ENCODE results near the gene PLA2G4D.
"Not testable (repeated sequence)": the region's sequence is repeated elsewhere in the genome, so short reads cannot be mapped to it uniquely, and the experiment has no call there.

Gene PLA2G4D

DNA sequence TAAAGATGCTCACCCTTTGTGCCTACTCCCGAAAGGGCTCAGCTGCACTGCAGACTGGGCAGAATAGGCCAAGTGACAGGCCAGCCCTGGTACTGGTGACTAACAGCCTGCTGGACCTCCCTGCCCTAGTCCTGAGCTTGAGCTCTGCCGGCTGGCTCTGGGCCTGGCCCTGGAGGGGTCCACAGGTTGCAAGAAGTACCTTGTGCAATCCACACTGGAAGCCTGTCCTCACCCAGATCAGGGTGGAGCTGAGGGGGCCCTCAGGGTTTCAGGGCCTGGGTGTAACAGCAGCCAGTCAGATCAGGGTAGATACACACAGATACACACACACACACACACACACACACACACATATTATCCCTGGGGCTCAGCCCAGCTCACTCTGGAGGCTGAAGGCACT lies 27.3 kb upstream of the PLA2G4D start:
- DNase-seq, result no peak

DNA sequence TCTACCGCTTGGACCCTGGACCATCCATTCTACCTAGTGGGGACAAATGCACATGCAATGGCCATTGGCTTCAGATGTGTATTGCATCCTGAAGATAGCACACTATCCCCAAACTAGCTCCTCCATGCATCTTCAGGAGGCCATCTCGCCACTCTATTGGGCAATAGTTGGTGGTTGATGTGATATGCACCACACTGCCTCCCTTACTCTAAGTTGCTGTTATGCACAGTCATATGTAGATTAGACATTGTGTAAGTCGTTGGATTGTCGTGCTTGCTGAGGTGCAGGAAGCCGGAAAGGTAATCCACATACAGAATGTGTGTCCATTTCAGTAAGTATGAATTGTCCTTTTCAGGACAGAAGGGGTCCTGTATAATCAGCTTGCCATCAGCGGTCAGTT lies 26.7 kb upstream of the PLA2G4D start:
- no peak for DNase-seq

DNA sequence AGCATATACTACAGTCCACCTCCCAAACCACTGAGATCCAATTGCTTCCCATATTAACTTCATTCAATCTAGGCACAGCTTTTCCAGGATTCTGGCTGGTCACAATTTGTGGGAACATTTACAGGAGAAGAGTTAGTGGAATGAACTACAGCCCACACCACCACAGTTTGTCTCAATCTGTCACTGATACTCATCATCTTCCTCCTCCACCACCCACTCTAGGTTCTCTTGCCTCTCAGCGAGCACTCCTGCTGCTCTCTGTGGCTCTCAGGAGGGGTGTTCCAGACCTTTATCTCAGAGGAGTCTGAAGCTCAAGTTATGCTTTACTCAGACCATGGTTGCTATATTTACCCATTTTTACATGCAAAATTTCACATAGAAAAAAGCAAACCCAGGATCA lies 25.9 kb upstream of the PLA2G4D start:
- no peak for DNase-seq

- DNase-seq, result no peak
Measured at GRCh38 chr15:42119446-42119760, 25.0 kb upstream of the PLA2G4D start.

DNA sequence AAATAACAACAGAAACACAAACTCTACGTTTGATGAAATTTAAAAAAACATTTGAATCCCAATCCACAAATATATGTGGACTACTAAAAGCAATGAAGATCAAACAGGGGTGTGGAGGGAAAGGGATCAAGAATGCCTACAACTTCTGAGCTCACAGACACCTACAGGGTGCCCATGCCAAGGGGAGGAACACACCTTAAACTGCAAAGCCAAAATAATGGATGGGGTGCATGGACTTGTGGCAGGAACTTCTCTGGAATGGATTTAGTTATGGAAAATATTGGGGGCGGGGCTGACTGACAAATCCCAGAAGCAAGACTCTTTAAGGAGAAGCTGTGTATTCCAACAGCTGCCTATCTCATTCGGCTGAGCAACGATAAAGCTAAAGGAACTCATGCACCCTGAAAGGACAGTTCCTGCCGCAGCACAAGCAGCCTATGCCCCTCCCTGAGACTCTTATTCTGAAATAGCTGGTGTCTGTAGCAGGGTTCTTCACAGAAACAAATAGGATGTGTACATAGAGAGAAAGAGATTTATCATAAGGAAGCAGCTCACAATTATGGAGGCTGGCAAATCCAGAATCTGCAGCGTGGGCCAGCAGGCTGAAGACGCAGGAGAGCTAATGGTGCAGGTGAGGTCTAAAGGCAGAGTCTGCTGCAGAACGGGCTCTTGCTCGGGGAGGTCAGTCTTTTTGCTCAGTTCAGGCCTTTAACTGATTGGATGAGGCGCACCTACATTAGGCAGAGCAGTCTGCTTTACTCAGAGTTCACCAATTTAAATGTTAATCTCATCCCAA lies 24.5 kb upstream of the PLA2G4D start:
- no peak for DNase-seq

GRCh38 chr15:42111924-42112323 lies 17.6 kb upstream of the PLA2G4D start:
- no peak for DNase-seq

- no peak for DNase-seq
Measured at GRCh38 chr15:42110367-42110766, 16.0 kb upstream of the PLA2G4D start.

DNA sequence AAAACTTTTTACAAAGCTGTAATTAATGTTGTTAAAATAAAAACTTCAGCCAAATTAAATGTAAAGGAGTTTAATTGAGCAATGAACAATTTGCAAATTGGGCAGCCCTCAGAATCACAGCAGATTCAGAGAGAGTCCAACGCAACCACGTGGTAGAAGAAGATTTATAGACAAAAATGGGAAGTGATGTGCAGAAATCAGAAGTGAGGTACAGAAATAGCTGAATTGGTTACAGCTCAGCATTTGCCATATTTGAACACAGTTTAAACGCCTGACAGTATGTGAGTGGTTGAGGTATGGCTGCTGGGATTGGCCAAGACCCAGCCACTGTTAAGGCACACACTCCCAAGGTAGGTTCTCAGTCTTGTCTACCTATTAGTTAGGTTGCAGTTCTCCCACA lies 14.4 kb upstream of the PLA2G4D start:
- DNase-seq, result no peak

DNA sequence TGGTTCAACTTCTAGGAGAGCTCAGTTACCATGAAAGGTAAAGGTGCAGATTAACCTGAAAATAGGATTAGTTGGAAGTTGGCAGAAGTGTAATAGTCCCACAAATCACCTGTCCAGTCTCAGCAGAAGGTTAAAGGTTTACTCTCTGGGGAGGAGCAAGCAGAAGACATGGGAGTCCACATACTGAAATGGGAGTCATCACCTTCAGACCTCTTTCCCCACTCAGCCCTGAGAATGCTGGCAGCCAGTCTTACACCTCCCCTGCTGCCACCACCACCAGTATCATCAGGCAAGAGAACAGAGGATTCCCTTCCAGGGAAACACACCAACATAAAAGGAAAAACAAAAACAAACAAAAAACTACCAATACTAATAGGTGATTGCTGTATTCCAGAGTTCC lies 13.8 kb upstream of the PLA2G4D start:
- DNase-seq, result no peak

DNA sequence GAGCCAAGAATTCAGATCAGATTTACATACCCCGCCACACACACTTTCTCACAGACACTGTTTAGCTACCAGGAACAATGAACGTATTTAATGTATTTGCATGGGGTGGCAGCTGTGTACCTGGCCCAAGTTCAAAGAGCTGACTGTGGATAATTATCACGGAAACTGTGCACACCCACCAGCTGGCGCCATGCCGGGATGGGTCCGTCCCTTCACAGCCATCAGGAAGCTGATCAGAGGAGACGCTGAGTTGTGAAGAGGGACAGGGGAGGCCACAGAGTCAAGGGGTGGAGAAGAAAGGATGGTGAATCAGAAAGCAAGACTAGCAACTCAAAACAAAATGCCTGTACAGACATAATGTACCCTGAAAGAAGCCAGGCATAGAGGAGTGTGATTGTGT lies 13.1 kb upstream of the PLA2G4D start:
- no peak for DNase-seq

DNA sequence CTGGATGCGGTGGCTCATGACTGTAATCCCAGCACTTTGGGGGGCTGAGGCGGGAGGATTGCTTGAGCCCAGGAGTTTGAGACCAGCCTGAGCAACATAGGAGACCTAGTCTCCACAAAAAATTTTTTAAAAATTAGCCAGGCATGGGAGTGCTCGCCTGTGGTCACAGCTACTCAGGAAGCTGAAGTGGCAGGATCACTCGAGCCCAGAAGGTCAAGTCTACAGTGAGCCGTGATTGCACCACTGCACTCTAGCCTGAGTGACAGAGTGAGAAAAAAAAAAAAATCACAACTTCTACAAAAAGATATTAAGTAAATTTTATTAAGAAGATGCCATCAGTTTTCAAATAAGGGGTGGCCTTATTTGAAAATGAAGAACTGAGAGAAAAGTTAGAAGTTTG lies 11.9 kb upstream of the PLA2G4D start:
- no peak for DNase-seq

- DNase-seq, result no peak
Measured at GRCh38 chr15:42104095-42104891, 9.9 kb upstream of the PLA2G4D start.

GRCh38 chr15:42102646-42103235 lies 8.4 kb upstream of the PLA2G4D start:
- DNase-seq, result no peak

GRCh38 chr15:42101861-42102260 lies 7.5 kb upstream of the PLA2G4D start:
- DNase-seq, result no peak

DNA sequence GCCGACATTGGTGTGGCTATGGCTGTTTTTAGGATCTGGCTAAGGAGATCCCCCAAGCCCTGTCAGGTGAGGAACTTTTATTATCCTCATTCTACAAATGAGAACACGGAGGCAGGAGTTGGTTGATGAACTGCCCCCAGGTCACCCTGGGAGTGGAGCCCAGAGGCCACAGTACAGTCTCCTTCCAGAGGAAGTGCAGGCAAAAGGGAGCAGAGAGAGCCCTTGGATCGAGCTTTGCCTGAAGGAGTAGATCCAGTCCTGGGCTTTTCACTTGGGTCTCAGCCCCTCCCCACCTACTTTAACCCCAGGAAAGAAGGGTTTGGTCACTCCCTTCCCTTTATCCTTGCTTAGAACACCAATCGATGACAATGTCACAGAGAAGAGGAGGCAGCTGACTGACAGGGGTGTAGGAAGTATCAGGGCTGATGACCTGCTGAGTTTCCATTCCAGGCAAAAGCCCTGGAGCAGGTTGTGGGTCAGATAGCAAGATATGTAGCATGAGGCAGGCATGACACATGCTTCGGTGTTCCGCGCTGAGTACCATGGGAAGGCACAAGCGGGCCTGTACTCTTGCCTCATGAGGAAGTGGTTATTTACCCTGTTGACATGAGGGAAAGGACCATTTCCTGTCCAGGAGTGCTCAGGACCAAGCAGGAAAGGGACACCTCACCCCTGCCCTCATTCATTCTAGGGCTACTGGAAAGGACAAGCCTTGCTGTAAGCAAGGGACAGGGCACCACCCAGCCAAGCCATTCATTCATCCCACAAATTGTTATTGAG lies 5.8 kb upstream of the PLA2G4D start:
- DNase-seq, result no peak

GRCh38 chr15:42097018-42097417 lies 2.7 kb upstream of the PLA2G4D start:
- no peak for DNase-seq

DNA sequence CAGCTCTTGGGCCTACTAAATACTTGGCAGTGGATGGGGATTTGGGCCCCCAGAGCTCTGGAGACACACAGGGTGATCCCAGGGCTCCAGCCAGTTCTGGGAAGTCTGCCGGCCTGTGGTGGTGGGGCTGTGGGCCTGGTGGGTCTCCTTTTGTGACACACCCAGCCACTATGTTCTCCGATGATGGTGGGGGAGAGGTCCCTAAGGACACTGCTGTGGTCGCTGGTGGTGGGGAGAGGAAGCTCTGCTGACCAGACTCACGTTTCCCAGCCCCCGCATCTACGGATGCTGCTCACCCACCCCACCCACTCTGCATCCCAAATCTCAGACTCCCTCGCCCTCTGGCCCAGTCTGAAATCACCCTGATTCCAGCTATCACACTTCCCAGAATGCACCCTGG lies 396 bp downstream of the PLA2G4D start:
- no peak for DNase-seq

DNA sequence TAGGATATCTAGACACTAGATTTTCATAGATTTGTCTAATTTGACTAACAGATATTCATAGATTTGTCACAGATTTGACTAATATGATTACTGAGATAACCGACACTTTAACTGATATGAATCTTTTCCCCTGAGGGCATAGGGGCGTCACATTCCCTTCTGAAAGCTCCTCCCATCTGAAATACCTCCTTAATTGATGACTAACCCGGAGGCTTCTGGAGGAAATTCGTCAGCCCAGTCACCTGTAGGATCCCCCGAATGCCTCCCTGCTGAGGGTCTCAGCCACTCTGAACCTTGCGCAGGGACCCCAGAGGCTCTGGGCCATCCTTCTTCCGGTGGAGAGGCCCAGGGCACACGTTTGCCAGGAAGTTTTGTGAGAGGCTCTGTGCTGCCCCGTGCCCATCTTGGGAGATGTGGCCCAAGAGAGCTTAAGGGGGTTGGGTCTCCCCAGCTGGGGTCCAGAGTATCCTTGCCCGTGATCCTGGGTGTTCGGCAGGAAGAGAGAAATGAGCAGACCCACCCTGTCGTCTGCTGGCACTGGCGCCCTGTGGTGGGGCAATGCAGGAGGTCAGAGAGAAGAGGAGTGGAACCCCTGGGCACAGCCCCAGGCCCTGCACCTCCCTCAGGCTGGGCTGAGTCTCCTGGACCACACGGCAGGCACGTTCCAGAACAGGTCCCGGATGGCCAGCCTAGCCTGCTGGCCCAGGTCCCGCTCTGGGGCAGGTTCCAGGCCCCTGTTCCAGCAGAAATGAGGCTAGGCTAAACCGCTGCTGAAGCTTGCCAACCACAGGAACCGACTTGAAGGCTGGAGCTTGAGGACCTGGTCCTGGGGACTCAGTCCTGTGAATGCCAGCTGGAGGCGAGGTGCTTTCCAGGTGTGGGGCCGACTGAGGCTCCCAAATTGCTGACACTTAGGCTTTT lies 1.7 kb downstream of the PLA2G4D start:
- DNase-seq, result no peak

DNA sequence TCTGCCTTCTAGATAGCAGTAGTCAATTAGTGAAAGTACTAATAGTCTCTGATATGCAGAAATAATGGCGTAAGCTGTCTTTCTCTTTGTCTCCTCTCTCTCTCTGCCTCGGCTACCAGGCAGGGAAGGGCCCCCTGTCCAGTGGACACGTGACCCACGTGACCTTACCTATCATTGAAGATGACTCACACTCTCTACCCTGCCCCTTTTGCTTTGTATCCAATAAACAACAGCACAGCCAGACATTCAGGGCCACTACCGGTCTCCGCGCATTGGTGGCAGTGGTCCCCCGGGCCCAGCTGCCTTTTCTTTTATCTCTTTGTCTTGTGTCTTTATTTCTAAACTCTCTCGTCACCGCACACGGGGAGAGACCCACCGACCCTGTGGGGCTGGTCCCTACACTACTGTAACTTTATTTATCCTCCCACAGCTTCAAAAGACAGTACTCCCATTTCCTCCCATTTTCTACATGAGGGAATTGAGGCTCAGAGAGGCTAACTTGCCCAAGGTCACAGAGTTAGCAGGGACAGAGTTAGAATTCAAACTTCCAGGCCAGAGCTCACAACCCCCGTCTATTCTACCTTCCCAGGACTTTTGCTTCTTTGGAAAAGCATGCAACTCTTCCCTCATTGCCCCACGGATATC lies 2.5 kb downstream of the PLA2G4D start:
- not testable (repeated sequence) for DNase-seq

DNA sequence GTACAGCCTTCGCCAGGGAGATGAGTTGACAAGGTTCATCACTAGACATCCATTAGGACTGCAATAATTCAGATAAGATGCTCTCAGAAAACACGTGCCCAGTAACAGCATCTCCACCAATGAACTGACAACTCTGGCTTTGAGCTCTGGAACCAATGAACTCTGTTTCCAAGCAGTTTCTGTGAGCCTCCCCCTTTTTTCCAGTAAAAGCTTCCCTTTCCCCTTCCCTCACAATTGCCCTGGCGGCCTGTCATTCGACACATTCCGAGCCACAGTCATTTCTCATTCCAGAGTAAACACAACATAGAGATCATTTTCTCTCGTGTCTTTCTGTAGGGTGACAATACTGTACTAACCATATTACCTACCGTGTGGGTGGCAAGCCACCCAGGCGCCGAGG lies 3.6 kb downstream of the PLA2G4D start:
- no peak for DNase-seq

DNA sequence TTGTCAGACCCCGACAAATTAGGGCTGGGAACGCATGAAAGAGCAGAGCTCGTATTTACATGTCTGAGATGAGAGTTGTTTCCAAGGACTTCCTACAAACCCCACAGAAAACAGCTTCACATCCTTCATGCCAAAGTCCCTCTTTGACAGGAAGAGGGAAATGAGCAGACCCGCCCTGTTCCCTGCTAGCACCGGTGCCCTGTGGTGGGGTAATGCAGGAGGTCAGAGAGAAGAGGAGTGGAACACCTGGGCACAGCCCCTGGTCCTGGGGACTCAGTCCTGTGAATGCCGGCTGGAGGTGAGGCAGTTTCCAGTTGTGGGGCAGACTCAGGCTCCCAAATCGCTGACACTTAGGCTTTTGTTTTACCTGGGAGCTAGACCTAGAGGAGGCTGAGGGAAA lies 4.0 kb downstream of the PLA2G4D start:
- no peak for DNase-seq

DNA sequence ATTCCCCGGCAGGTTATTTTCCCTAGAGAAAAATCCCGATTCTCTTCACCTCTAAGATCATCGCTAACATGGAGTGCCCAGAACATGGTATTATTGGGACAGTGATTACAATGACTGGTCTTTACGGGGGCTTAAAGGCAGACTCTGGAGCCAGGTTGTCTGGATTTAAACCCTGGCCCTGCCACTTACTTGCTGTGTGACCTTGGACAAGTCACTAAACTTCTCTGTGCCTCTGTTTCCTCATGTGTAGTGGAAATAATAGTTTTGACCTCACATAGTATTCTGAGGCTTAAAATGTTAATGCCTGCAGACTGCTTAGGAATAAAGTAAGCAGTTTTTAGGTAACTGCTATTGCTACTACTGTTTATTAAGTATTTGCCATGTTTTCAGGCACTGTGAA lies 4.4 kb downstream of the PLA2G4D start:
- no peak for DNase-seq

Measured in activated CD4-positive, alpha-beta T cell treated with anti-CD3 and anti-CD28 coated beads, Interleukin-2, amount 50 U/mL, for 4 hours (primary cell).